SK-N-SH treated with all-trans-retinoic acid at 6 μM for 48 hours (cell line): ENCODE measurements around the gene FCGR3A.
"Not testable (repeated sequence)": the region's sequence is repeated elsewhere in the genome, so short reads cannot be mapped to it uniquely, and the experiment has no call there.

Experiments
- ATAC-seq: fragments of 200-7000 bp; cut with Tn5 transposase; 3 replicates; pipeline ENCODE4 v1.9.1; 2020; ENCODE audit warnings: mild to moderate bottlenecking, moderate library complexity

Gene FCGR3A

DNA sequence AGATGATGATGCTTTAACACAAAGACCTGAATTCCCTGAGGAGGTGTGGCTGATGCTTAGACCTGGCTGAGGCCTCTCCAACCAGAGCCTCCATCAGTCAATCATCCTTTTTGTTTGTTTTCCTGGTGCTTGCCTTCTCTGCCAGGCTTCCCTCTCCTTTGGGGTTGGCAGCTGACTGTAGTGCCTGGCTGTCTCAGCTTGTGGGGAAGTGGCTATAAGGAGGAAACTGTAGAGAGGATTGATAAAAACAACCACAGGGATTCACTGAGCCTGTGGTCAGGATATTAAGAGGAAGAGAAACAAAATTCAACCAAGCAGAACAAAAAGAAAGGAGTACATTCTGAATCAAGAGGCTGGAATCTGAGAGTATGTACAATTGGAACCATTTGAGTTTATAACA, 27.1 kb upstream of the FCGR3A start:
- not testable (repeated sequence) for ATAC-seq

GRCh38 chr1:161571703-161572102, 22.1 kb upstream of the FCGR3A start:
- not testable (repeated sequence) for ATAC-seq

GRCh38 chr1:161566602-161566960, 17.0 kb upstream of the FCGR3A start:
- ATAC-seq, result peak; percentile 45

- not testable (repeated sequence) for ATAC-seq
Observed at GRCh38 chr1:161563522-161563921, 13.9 kb upstream of the FCGR3A start.

DNA sequence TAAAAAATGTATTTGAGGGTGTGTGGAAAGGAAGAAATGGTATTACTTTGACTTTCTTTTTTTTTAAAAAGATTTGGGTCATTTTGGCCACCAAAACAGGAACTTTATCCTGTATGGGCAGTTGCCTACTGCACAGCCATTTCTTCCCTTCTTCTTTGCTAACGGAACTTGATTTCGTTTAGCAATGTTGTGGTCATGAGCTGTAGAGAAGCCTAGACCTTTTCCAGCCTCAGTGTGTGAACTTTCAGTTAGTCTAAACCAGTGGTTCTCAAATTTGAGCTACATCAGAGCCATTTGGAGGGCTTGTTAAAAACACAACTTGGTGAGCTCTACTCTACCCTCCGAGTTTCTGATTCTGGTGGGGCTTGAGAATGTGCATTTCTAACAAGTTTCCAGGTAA, 12.8 kb upstream of the FCGR3A start:
- not testable (repeated sequence) for ATAC-seq

DNA sequence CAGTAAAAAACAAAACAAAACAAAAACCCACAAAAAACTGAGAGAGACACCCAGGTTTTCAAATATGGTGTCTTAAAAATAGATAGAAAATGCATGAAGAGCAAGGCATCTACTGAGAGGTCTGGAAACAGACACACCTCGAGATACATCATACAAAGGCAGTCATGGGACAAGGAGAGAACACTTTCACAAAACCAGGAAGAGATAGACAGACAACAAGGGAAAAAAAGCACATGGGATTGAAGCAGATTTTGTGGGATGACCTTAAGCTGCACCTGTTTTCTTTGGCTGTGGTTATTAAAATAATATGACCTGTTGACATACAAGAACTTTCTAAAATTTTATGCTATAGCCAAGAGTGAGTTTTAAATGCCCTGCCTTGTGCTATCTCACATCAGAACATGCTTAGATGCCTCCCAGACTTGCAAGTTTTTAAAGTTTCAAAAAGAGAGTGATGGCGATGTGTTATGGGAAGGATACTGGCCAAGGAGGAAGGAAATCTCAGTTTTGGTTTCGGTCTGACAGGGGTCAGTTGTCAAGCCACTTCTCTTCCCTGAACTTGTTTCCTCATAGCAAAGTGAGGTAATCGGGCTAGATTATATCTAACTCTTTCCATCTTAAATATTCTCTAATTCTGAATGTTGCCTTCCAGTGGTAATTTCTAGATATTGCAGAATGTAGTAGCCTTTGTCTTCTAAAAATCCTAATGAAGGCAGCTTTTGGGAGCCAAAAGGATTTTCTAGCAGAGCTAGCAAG, 11.5 kb upstream of the FCGR3A start:
- not testable (repeated sequence) for ATAC-seq

DNA sequence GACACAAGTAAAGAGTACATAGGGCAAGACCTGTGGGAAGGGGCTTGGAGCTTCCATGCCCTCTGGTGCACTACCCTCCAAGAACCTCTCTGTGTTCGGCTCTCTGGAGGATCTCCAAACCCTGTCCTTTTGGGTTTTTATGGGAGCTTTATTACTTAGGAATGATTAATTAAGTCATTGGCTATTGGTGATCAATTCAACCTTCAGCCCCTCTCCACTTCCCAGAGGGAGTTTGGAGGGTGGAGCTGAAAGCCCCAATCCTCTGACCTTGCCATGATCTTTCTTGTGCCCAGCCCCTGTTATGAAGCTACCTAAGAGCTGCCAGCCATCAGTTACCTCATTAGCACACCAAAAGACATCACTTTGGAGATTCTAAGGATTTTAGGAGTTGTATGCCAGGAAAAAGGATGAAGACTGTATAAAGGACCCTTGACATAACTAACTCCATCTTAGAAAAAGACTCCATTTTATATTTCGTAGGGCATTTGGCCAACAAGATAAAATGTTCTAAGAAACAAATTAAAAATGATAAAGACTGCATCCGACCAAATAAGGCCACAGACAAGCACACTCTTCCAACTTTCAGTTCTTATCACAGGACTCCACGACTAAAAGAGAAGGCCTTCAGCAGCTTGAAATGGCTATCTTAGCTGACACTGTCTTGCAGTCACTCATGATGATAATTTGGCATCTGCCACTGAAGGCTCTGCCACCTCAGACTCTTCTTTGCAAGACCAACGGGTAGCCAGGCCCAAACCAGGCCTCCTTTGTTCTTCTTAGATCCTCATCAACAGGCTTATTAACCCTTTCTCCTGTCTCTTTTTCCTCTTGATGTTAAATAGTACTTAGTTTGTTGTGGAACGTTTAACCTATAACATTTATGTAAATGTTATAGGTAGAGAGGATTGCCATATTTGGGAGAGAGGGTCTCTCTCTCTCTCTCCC, 8.2 kb upstream of the FCGR3A start:
- not testable (repeated sequence) for ATAC-seq

DNA sequence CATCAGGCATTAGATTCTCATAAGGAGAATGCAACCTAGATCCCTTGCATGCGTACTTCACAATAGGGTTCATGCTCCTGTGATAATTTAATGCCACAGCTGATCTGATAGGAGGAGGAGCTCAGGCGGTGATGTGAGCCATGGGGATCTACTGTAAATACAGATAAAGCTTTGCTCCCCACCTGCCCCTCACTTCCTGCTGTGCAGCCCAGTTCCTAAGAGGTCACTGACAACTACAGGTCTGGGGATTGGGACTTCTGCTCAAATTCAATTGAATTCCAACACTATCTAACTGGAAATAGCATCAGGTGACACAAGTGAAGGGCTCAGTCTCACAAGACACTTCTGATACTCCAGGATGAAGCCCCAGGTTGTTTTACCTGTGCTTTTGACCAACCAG, 7.4 kb upstream of the FCGR3A start:
- not testable (repeated sequence) for ATAC-seq

GRCh38 chr1:161556143-161556542, 6.5 kb upstream of the FCGR3A start:
- ATAC-seq, result not testable (repeated sequence)

DNA sequence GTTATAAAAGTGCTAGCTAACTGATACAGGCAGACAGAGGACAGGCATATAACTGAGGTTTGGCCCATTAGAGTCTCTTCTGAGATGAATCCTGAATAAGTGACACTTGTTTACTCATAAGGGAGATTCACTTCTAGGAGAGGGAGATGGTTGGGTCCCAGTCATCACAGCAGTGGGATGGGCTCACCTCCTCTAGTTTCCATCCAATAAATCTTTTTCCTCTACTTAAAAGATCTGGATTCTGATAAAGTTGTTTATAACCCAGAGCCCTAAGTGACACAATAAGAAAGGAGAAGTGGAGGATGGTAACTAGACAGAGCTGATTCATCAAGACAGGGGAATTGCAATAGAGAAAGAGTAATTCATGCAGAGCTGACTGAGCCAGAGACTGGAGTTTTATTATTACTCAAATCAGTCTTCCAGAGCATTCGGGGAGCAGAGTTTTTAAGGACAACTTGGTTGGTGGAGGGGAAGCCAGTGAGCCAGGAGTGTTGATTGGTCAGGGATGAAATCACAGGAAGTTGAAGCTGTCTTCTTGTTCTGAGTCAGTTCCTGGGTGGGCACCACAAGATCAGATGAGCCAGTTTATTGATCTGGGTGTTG, 5.3 kb upstream of the FCGR3A start:
- ATAC-seq, result not testable (repeated sequence)

DNA sequence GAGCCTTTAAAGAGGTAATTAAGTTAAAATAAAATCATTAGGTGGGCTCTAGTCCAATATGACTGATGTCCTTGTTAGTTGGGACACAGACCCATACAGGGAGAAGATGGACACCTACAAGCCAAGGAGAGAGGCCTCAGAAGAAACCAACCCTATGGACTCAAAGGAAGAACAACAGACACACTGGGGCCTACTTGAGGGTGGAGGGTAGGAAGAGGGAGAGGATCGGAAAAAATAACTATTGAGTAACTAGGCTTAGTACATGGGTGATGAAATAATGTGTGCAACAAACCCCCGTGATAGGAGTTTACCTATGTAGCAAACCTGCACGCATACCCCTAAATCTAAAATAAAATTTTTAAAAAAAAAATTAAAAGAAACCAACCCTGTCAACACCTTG, 4.7 kb upstream of the FCGR3A start:
- not testable (repeated sequence) for ATAC-seq

DNA sequence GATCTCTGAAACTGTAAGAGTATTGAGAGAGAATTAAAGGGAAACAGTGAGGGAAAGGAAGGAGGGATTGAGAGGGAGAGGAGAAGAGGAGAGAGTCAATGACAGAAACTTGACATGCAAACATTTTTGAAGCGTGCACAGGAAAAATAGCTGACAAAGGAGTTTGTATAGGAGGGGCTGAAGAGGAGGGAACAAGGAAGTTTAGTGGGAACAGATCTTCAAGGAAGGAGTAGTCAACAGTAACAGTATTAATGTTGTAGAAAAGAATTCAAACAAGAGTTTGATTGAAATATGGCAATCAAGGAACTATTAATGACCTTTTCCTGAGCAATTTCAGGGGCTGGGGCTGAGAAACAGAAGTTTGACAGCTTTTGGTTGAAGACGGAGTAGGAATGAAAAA, 4.0 kb upstream of the FCGR3A start:
- ATAC-seq, result not testable (repeated sequence)

DNA sequence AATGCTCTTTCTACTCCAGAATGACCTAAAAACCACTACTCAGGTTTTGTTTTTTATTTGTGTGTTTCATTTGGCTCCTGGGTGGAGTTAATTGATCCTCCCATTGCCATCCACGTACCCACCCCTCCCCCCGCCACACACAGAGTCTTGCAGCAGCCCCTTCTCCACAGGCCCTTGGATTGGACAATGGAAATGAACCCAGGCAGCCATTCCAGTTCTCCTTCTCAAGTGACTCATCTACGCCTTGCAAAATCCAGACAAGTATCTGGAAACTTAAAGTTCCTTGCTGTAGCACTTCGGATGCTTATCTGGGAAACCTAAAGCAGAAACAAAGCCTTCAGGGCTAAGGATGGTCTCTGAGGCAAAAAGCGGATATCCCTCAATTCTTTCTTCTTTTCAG, 1.3 kb upstream of the FCGR3A start:
- ATAC-seq, result not testable (repeated sequence)

- ATAC-seq, result not testable (repeated sequence)
Observed at GRCh38 chr1:161548749-161549406, 740 bp downstream of the FCGR3A start.

GRCh38 chr1:161547995-161548741, 1.4 kb downstream of the FCGR3A start:
- ATAC-seq, result not testable (repeated sequence)

DNA sequence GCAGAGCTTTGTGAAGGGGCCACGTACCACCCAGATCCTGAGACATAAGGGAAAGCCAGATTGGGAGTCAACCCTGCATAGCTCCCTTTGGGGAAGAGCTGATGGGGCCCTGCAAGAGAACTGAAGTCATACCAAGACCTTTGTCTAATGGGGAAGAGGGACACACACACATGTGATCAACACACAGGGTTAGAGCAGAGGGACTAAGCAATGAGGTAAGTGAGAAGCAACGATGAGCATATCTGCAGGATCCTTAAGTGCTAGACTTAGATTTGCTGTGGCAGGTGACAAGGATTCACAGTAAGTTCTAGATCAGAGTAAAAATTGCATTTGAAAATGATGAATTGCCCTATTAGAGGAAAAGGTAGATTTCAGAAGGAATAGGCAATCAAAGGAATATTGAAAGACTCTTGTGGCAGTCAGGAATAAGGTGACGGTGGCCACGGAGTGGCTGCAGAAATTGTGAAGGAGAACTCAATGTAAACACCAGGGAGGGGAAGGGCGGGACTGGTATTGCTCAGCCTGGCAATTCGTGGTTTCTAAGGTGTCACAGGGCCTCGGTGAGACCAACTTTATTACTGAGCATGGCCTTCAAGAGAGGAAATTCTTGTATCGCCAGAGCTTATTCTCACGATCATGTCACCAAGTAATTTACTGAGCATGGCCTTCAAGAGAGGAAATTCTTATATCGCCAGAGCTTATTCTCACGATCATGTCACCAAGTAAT, 4.5 kb downstream of the FCGR3A start:
- not testable (repeated sequence) for ATAC-seq

DNA sequence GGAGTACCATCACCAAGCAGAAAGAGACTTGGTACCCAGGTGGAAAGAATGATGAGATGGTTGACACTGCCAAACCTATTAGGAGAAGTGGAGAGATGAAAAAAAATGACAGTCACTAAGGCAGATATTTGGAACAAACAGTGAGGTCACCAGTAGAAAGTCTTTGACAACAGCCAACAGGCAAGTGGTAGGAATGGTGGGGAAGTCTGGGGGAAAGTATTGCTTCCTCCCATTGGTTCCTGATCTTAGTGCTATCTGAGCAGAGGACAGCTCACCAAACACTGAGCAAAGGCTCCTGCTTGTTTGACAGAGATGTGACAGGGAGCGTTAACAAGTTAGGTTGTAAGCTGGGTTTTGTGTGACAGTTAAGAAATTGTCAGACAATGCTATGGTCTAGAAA, 6.5 kb downstream of the FCGR3A start:
- ATAC-seq, result not testable (repeated sequence)

DNA sequence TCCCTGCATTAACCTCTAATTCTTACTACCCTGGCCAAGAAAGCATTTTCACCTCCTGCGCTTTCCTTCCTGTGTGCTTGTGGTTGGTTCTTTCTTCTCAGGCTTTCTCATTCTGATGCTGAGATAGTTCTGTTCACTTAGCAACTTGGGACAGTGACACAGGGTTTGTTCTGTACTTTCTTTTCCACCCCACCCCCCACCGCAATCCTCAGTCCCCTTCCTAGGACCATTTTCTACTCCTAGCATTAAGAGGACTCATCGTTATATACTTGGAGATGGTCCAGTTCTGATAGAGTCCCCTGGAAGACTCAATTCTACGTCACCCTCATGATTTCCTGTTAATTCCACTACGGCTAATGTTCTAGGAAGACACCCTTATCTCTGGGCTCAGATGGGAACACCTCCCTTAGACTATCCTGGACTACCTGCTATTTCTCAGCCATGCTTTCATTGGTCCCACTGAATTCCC, 7.5 kb downstream of the FCGR3A start:
- not testable (repeated sequence) for ATAC-seq

- ATAC-seq, result peak; percentile 26; the same call in 2 of the 3 replicates
Observed at GRCh38 chr1:161540570-161540960, 9.1 kb downstream of the FCGR3A start.
